GM19099 (cell line): ENCODE data around the gene OR4D9.
A peak's percentile ranks its signal among the peaks of the same experiment; 100 is the strongest.

ENCODE experiments used
- POLR2A ChIP-seq: IDR thresholded peaks from 3 replicates; pipeline ENCODE4 v1.6.1; 2011; ENCODE audit warnings: low read depth; ENCODE audit not compliant: insufficient read length; ENCODE audit errors: extremely low read depth

Gene OR4D9

GRCh38 chr11:59560702-59561473 lies 49.5 kb downstream of the OR4D9 start:
- TF ChIP-seq POLR2A: peak; percentile 48

GRCh38 chr11:59562292-59562691 lies 51.0 kb downstream of the OR4D9 start:
- TF ChIP-seq POLR2A: no peak
